HG03025 (cell line): ENCODE measurements around the gene NR2F1.
"Not testable (repeated sequence)": the region's sequence is repeated elsewhere in the genome, so short reads cannot be mapped to it uniquely, and the experiment has no call there.

ENCODE experiments used
- ATAC-seq: cut with Tn5 transposase; IDR thresholded peaks from one replicate; pipeline ENCODE4 v1.9.1; 2021; ENCODE audit warnings: mild to moderate bottlenecking, moderate library complexity; ENCODE audit not compliant: unreplicated experiment, low FRiP score

Gene NR2F1

DNA sequence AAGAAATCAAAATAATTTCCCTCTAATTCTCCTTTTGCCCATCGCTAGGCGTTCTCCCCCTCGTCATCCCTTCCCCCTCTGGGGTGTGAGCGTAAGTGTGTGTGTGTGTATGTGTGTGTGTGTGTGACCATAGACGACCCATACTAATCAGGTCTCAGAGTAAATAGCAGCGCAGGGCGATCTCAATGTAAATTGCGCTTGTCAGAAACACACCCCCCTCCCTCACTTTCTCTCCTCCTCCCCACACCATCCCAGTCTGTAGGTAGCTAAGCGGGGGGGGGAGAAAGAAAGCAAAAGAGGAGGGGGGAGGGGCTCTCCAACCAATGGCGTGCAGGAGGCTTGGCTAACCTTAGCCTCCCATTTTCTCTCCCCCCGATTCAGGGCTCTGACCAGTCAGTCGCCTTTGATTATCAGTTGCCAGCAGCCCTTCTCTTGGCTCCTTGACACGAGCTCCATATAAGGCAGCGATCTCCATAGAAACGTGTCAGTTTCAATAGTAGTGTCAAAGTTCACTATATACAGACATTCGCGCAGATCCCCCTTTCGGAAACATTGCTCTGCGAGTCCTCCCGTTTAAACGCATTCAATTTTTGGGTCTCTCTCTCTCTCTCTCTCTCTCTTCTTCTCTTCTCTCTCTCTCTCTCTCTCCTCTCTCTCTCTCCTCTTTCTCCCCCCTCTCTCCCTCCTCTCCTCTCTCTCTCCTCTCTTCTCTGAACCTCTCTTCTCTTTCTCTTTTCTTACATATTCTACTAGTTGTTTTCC, at the start of gene NR2F1:
TSS of gene NR2F1 (plus strand) at position 546 of the 762 bp plus-strand sequence. CDS start 1,802 bp downstream, outside the sequence.
- ATAC-seq: no peak

DNA sequence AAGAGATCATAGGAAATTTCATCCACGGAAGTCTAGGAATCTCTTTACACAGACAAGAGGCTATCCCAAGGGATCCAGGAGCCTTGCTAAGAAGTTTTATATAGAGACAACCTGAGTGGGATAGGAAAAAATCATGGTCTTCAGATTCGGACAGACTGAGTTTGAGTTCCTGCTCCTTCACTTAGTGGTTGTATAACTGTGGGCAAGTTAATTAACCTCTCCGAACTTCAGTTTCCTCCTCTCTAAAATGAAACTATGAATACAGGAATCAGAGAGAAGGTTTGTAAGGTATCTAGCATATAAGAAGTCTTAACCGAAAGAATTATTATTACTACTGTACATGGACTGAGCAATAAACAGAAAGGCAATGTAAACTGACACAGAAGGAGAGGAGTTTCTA, 37.1 kb upstream of the NR2F1 start:
- ATAC-seq: no peak

DNA sequence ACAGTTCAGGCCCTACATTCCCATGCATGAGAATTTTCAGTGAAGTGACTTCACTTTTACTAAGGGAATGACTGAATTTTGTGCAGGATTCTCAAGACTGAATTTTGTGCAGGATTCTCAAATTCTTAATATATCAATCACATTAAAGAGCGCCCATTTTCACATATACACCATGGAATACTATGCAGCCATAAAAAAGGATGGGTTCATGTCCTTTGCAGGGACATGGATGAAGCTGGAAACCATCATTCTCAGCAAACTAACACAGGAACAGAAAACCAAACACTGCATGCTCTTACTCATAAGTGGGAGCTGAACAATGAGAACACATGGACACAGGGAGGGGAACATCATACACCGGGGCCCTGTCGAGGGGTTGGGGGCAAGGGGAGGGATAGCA, 33.4 kb upstream of the NR2F1 start:
- ATAC-seq: not testable (repeated sequence)

DNA sequence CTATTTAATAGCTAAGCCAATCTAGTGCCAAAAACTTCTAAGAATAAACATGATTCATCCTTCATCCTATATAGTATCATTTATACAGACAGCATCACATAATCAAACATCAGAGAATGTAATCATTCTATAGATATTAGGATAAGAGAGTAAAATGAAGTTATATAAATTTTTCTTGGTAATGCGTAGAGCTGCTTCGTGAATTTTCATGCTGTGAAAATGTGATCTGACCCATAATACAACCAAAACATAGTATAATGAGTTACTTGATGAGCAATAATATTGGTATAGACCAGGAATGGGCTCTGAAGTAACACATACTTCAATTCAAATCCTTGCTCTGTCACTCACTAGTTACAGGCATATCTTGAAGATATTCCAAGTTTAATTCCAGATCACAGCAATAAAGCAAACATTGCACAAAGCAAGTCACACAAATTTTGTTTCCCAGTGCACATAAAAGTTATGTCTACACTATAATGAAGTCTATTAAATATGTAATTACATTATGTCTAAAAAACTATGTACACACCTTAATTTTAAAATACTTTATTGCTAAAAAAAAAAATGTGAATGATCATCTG, 25.9 kb upstream of the NR2F1 start:
- no peak for ATAC-seq

DNA sequence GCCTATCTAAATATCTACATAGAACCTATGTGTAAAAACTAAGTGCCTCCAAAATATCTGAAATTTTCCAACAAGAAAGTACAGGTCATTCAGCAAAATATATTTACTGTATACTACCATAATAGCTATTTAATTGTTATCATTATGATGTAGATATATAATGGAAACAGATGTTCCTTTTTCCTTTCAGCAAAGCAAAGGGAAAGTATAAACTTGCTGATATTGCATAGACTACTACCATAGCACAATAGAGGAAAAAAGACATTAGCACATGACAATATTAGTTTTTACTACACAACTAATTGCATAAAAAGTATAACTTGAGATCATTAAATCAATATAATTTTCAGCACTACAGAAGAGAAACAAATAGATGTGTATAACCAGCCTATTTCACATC, 16.9 kb upstream of the NR2F1 start:
- ATAC-seq: no peak

DNA sequence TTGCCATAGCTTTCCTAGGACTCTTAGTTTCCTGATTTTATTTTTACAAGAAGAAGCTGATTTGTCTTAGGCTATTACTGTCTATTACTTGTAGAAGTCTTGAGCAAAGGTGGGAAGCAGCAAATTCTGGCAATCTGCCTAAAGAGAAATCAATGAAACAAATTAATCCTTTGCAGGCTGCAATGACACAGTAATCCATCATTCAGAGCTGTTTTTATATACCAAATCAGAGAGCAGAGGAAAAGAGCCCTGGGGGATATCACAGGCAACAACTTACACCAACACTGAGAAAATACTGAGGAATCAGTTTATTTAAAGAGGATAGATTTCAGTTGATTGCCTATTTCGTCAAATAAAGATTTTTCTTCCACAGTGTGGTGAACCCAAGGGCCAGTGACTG, 15.6 kb upstream of the NR2F1 start:
- no peak for ATAC-seq

DNA sequence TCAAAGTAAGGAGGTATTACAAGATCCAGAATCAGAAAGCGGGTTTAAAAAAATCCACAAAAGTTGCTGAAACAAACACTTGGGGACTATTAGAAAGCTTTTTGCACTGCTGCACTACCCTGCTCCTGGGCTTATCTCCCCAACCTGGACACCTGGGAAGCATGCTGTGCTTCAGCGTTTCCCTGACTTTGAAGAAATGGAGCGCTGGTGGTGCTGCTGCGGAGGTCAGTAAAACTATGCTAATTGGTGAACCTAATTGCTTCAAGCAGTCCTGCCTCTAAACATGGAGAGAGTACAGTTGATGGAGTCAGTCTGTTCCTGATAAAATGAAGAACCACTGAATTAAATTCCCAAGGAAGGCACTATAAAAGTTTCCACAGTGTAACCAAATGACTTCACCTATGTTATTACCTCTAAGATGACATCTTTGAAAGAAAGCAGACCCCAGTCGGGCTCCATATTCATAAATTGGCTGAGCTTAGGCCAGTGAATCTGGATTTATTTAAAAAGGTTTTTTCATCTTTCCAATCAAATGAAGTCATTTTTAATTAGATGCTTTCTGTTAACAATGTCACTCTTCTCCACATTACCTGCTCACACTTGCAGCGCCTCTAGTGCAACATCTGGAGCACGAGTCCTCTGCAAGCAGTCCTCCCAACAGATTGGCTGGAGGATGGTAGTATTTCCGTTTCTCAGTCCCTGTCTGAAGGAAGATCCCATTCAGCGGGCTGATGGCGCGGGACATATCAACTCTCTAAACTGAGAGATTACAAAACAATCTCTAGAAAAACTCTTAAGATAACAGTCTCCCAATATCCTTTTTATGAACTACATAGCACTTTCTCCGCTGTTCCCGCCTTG, 13.5 kb upstream of the NR2F1 start:
- ATAC-seq: no peak

DNA sequence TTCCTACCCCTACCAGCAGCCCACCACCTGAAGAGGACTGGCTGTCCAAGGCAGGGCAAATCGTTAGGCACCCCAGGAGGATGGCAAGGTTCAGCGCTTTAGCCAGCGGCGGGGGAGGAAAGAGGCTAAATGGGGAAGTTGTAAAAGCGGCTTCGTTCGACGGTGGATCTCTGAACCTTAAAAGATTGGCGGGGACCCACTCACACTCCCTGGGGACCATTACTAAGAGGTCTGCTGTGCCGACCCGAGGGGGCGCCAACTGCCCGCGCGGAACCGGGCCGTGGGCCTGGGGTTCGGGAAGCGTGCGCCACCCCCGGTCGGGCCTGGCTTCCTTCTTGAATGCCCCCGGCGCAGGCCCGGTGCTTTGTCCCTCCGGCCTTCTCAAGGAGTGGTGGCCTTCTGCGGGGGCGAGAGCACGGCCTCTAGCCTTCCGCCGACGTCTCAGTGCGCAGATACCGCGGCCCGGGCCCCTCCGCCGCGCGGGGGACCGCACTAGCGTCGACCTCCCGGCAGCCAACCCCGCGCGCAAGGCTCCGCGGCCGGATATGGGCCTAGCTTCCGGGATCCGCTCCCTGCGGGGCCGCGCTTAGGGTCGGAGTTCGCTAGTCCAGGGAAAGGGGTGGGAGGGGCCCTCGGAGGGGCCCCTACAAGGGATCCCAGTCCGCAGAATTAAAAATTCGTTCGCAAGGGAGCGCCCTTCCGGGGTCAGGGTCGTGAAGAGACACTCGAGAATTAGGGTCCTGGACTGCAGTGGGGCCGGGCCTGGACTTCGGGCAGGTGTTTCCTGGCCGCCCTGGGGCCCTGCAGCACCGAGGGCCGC, 12.5 kb upstream of the NR2F1 start:
- ATAC-seq: no peak

DNA sequence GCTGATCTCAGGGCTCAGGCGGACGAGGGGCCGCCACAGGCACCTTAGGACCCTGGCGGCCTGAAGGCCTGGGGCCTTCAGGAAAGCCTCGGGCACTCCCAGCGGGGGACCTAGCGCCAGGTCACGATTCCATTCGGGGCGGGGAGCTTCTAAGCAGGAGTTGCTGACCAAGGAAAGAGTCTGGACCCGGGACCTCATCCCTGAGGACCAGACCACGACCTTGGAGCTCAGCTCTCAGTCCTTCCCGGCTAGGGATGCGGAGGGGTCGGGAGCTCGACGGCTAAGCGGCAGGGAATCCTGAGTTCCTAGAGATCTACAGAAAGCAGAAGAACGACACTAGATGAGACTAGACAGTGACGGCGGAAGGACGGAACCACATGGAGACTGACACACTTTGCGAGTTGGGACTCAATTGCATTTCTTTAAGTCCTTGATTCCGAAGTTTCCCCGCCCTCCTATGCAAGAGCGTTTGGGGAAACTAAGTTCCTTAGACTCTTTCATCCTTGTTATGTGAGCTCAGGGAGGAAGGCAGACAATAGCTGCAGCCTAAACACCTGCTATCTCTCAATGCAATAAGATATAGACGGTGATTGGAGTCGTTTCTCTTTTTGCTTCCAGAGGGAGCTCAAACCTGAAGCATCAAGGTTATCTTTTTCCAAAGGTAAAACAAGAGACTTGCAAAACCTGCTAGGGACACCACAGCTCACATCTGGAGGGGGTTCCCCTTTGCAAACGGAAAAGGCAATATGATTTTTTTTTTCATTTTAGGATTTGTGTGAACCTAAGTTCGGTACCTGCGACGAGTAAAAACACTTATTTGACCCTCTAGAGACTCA, 11.7 kb upstream of the NR2F1 start:
- ATAC-seq: no peak

DNA sequence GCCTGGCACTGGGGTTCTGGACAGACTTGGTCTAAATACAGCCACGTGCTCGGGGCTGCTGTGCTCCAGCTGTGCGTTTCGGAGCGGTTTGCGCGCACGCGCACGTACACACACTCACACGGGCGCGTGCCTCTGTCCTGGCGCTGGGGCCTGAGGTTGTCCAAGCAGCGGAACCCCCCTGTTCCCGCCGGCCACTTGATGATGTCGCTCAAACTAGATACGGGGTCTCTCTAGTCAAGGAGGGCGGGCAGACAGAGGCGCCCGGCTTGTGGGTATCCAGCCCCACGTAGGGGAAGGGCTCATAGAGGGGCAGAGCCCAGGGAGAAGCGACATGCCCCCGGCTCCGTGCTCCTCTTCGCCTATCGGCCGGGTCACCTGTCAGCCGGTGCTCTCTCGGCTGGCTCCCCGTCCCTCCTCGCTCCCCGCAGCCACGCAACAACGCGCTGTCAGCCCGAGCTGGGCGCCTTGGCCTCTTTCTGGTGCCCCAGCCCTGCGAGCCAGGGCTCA, 10.9 kb upstream of the NR2F1 start:
- no peak for ATAC-seq

DNA sequence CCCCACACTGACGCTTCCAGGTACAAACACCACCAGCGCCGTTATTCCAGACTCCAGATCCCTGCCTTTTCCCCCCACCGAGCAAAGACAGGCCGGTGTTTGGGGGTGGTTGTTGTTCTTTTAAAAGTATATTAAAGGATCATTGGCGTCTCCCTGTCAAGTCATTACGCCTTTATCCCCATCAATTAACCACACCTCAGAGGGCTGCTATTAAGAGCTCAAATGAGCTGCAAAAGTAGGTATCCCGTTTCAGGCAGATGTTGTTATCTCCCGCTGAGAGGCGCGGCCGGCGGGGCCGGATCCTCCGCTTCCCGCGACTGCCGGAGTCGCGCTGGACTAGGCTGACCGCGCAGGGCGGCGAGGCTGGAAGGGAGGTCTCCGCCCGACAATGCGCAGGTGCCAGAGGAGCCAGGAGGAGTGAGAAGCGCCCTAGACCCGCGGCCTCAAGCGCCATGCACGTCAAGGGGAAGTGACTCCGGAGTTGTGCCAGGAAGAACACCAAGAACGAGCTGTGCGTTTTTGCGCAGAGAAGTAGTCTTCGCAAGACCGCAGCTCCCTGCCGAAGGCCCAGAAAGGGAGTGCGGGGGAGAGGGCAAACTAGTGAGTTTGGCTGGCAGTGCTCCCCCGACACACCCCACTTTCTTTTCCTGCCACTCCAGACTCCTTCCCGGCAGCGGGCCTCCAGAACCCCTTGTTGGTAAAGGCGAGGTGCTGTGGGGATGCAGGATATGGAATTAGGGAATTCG, 10.2 kb upstream of the NR2F1 start:
- no peak for ATAC-seq

DNA sequence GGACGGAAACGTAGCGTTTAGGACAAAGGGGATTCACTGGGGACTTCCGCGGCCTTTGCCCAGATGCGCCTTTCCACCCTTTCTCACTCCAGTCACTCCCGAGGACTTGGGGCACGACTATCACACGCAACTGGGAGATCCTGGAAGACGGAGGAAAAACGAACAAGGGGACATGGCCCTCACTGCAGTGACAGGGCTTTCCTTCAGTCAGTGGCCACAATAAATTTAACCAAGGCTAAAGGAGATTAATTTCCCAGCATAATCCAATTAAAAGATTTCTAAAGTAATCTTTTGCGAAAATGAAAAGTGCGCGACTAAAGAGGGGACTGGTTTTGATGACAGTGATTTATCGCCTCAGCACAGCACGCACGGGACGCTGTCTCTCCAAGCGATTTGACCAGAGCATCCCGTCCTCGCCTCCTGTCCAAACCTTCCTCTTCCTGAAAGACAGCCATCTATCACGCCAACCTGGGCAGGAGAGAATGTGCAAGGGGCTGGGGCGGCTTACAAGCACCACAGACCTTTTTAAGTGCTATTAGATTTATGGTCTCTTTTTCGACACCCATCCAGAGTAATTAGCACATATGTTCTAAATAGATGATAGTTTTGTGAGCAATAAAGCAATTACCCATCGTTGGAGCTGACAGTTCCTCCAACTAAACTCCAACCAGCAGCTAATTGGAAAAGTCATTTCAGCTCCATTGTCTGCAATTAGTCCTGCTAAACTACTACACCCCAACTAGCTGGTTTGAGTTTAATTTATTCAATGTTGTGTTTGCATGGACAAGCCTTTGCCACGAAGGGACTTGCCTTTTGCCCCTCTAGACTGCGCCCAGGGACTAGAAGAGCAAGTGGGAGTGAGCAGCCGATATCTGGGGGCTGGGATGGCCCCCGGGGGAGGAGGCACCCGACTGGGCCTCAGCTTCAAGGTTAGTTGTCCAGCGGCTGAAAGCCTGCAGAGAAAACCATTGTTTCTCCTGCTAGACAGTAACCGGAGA, 9.4 kb upstream of the NR2F1 start:
- no peak for ATAC-seq

DNA sequence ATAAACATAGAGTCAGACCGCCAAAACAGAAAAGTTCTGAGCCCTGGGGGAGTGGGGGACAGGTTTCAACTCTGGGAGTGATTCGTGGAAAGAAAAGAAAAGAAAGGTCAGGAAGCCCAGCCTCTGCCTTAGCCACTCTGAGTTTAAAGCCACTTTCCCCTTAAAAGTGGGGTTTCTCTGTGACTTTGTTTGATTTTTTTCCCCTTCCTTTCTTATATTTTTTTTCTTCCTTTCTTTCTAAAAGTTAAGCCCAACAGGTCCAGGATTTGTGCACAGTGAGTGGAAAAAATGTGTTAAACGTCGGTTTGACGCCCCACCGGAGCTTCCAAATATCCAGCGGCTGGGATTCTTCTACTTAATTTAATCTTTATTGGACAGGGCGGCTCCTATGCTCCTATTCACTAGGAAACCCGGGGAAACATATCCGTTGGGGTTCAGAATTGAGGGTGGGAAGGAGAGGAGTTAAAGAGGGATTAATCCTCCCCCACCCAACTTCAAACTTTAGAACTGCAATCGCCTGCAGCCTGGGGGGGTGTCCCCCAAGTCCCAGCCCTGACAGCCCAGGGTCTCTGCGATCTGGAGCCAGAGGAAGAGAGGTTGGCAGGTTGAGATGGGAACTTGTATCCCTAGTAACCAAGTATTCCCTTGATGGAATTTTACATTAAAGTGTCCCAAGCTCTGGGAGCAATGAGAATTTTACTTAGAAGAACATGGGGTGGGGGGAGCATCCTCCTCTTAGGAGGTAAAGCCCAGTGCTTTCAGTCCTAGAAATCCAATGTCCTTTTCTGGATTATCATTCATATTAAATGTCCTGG, 8.3 kb upstream of the NR2F1 start:
- no peak for ATAC-seq

DNA sequence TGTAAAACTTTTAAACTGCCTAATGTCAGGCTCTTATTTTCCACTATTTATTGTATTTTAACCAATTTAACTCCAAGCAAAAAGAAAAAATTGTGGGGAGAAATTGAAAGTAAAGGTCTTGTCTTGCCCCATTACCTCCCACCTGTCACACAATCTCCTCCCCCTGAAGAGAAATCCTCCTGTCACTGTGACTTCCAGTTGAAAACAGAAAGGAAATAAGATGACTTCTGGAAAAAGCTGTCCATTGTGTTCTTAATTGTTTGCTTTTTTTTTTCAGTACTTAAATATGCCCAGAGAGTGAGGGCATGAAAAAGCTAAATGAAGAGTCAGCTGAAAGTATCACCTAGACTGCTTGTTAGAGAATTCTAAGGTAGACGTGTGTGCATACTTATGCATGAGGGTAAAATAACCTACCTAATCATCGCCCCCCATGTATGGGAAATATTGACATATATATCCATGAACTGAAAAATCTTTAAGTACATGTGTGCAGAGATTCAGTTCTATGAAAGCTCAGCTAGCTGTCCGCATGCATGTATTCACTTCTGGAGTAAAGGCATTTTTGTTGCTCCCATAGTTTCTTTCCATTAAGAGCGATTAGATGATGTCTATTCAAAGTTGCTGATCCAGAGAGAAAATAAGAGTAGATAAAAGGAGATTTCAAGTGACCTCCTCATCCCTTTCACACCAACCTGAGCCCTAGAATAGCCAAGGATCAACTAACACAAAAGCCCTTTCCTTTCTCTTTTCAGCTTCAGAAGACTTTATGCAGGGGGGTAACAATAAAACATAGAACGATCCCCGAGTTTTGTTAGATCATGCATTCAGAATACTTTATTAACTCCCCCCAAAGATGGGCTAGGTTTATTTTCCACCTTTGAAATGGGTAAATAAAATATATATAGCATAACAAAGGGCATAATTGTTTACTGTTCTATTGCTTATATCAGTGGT, 7.3 kb upstream of the NR2F1 start:
- no peak for ATAC-seq

DNA sequence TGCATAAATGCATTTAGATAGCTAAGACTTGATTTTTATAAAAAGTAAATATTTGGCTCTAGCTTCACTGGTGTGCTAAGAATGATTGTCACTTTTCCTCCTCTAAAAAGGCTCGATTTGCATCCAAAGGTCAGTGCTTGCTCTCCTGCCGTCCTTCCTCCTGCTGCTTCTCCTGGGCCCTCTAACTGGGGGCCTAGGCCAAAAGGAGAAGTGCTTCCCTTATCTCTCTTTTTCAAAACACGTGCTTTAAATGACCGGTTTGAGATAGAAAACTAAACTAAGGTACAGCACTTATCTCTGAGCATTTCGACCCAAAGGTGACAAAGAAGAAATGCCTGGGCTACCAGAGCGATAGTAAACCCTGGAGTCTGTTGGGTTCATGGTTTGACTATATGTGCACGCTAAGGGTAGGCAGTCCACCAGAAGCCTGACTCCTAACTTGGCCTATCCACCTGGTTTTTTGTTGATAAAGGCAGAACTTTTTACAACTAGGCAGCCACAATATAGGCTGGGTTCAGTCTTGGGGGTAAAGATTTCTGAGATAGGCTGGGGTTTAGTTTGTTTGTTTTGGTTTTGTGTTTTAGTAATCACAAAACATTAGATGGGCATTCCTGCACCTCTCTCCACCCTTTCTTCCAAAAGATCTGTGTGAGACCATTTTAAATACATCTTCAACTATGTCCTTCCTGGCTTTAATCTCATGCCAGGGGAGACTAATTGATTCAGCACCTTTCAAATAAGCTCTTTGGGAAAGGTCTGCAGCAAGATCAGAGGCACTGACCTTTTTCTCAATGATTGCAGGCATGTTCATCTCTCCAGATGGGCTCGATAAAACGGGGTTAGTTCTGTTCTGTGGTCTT, 5.8 kb upstream of the NR2F1 start:
- no peak for ATAC-seq
